A673 (cell line): ENCODE data around the gene AGAP1. TPM values are rescaled to one million over a fixed set of nuclear protein-coding genes. Genes with fewer than 3 reads are reported as not detected.

ENCODE experiments used
- BruUV-seq: library from RNA; stranded (reverse); fragments of 400-500 nt; replicated peaks from 2 replicates; lab custom pipeline; 2021; lab: Mats Ljungman, UMichigan
- CTCF ChIA-PET: fragments of 300-600 bp; sonication (Branson Sonifier 250); formaldehyde crosslinking; loops from one replicate; lab custom pipeline; 2022; ENCODE audit warnings: antibody characterized with exemption; lab: Charles Lee
- POLR2A ChIA-PET: fragments of 300-600 bp; sonication (Branson Sonifier 250); formaldehyde crosslinking; loops from one replicate; lab custom pipeline; 2022; ENCODE audit warnings: antibody characterized with exemption; ENCODE audit not compliant: low non-redundant PET; lab: Charles Lee
- DNase-seq: peaks from one replicate; pipeline ENCODE4 v3.0.0-alpha.2; 2015; ENCODE audit warnings: low spot score
- H3K27ac ChIP-seq: fragments of 200-600 bp; sonication (generic); 2 replicates; pipeline ENCODE4 v1.5.1; 2016; ENCODE audit warnings: mixed run types, low read depth, mild to moderate bottlenecking, mixed read lengths, antibody characterized with exemption, low read length; ENCODE audit not compliant: poor library complexity, severe bottlenecking
- H3K27me3 ChIP-seq: fragments of 200-600 bp; sonication (generic); replicated peaks from 2 replicates; pipeline ENCODE4 v1.6.1; 2017; ENCODE audit warnings: mixed run types, low read depth, mild to moderate bottlenecking, mixed read lengths, antibody characterized with exemption, low read length; ENCODE audit not compliant: insufficient read depth, poor library complexity
- H3K36me3 ChIP-seq: fragments of 200-600 bp; sonication (generic); 2 replicates; pipeline ENCODE4 v1.6.1; 2016; ENCODE audit warnings: mixed run types, mild to moderate bottlenecking, mixed read lengths, antibody characterized with exemption, low read length; ENCODE audit not compliant: insufficient read depth, poor library complexity, severe bottlenecking
- H3K4me1 ChIP-seq: fragments of 200-600 bp; sonication (generic); 2 replicates; pipeline ENCODE4 v1.6.1; 2017; ENCODE audit warnings: mixed run types, mild to moderate bottlenecking, mixed read lengths, antibody characterized with exemption, low read length; ENCODE audit not compliant: insufficient read depth, poor library complexity, severe bottlenecking
- H3K4me3 ChIP-seq: fragments of 200-600 bp; sonication (generic); 2 replicates; pipeline ENCODE4 v1.5.1; 2016; ENCODE audit warnings: low read depth, mixed run types, mild to moderate bottlenecking, mixed read lengths, low read length; ENCODE audit not compliant: poor library complexity, severe bottlenecking
- H3K9me3 ChIP-seq: fragments of 200-600 bp; sonication (generic); 2 replicates; pipeline ENCODE4 v1.6.1; 2016; ENCODE audit warnings: mixed run types, low read depth, mild to moderate bottlenecking, mixed read lengths, antibody characterized with exemption, low read length; ENCODE audit not compliant: poor library complexity, severe bottlenecking
- EZH2 ChIP-seq: fragments of 200-600 bp; sonication (generic); IDR thresholded peaks from 2 replicates; pipeline ENCODE4 v1.6.1; 2017; ENCODE audit warnings: borderline replicate concordance, low read depth, mild to moderate bottlenecking, mixed read lengths, antibody characterized with exemption, low read length; ENCODE audit not compliant: poor library complexity, severe bottlenecking
- intact Hi-C: fragments of 100-400 bp; cut with micrococcal nuclease; formaldehyde crosslinking; loops from one replicate; pipeline ENCODE4 v1.10.0; 2022; ENCODE audit not compliant: unreplicated experiment
- total RNA-seq: library from RNA; stranded (reverse); gene quantifications from 2 replicates; pipeline ENCODE4 v1.2.3, GENCODE V29; 2021
- TF ChIP-seq, protein P1 (sequence below): fragments of 300-800, 200-600 bp; sonication (generic); conservative IDR thresholded peaks from 2 replicates; pipeline ENCODE4 v1.5.1; 2017; ENCODE audit warnings: low read depth, mild to moderate bottlenecking, antibody characterized with exemption, low read length, moderate library complexity, mixed read lengths

The AGAP1 gene
- total RNA-seq, 1 experiment from 2014 or later: 25.3 TPM

DNA sequence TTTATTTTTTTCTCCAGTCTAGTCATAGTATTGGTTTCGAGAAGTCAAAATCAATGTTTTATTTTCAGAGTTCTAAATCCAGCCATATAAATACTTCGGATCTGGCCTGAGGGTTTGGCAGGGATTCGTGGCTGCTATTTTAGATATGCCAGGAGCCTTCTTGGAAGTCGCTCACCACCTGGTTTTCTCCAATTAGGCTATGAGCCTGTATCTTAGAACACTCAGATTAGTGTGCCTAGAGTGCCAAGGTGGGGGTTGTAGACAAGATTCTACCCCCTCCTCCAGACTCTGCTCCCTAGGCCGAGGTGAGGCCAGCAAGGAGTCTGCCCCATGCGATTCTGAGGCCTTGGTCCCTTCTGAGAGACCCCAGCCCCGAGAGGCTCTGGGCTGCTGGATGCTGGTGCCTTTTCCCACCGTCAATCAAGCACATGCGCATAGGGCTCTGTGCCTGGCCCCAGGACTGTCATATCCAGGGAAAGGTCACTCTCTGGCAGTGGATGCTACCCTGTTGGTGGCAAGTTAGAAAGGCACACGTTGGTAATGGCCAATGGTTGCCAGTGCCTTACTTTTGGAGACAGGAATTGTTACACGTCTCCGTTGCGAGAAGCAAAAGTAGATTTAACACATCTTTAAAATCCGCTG is 197.1 kb downstream of the AGAP1 start:
- ChIA-PET POLR2A (no interaction called here), CTCF (no interaction called here)
- no peaks in the 10 kb centered on the region for H3K9me3 ChIP-seq
- H3K4me1 ChIP-seq: peaks cover 9% of the 10 kb centered on the region
- no peak overlapping the region for H3K4me3 ChIP-seq
- TF ChIP-seq EZH2: no peak
- TF ChIP-seq, protein P1, sequence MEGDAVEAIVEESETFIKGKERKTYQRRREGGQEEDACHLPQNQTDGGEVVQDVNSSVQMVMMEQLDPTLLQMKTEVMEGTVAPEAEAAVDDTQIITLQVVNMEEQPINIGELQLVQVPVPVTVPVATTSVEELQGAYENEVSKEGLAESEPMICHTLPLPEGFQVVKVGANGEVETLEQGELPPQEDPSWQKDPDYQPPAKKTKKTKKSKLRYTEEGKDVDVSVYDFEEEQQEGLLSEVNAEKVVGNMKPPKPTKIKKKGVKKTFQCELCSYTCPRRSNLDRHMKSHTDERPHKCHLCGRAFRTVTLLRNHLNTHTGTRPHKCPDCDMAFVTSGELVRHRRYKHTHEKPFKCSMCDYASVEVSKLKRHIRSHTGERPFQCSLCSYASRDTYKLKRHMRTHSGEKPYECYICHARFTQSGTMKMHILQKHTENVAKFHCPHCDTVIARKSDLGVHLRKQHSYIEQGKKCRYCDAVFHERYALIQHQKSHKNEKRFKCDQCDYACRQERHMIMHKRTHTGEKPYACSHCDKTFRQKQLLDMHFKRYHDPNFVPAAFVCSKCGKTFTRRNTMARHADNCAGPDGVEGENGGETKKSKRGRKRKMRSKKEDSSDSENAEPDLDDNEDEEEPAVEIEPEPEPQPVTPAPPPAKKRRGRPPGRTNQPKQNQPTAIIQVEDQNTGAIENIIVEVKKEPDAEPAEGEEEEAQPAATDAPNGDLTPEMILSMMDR: no peak
- BruUV-seq: no TSS peak
- no peaks in the 10 kb centered on the region for H3K36me3 ChIP-seq
- intact Hi-C loops: no loop called here
- DNase-seq: no peak
- H3K27ac ChIP-seq: no peak overlapping the region
- no peaks in the 10 kb centered on the region for H3K27me3 ChIP-seq

DNA sequence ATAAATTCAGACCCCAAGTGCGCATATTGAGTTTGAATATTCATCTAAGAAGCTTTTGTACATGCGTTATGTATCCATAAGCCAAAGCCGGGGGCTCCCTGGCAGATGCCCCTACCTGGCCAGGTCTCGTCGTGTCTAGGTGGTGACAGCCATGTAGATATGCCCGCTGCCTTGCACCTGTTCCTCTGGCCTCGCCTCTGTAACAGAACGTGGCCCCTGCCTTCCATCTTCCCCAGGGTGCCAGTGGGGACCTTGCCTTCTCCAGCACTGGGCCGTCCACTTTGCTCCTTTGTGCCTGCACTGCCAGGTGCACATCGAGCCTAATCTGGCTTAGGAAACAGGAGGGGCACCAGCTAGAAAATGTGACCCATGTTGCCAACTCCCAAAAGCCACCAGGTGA is 198.2 kb downstream of the AGAP1 start:
- intact Hi-C loops: no loop called here
- no TSS peak for BruUV-seq
- ChIA-PET CTCF (no interaction called here), POLR2A (no interaction called here)
- H3K27ac ChIP-seq: no peak overlapping the region
- TF ChIP-seq, protein P1: no peak
- TF ChIP-seq EZH2: no peak
- H3K4me1 ChIP-seq: peaks cover 9% of the 10 kb centered on the region
- H3K36me3 ChIP-seq: no peaks in the 10 kb centered on the region
- no peaks in the 10 kb centered on the region for H3K27me3 ChIP-seq
- H3K4me3 ChIP-seq: no peak overlapping the region
- no peaks in the 10 kb centered on the region for H3K9me3 ChIP-seq
- no peak for DNase-seq

DNA sequence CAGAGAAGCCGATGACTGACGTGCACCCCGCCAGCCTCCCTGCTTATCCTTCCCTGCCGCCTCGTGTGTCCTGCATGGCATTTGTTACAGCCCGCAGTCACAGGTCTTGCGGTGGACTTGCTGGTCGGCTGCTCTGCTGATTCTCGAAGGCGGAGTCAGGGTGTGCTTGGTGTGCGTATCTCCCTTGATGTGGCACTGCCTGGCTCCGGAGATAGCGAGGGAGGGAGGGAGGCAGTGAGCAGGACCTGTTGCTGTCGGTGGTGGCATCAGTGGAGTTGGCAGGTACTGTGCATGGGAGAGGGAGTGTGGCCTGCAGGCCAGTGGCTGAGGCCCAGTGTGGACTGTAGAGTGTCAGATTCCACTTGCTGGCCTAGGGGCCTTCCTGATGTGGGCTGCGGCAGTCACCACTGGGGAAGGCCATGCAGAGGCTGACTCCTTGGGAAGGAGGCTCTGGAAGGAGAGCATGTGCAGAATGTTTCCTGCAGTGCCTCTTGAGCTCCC is 198.9 kb downstream of the AGAP1 start:
- BruUV-seq: no TSS peak
- H3K27ac ChIP-seq: no peak overlapping the region
- TF ChIP-seq, protein P1: no peak
- TF ChIP-seq EZH2: no peak
- intact Hi-C loops: no loop called here
- no peak overlapping the region for H3K4me3 ChIP-seq
- ChIA-PET CTCF (no interaction called here), POLR2A (no interaction called here)
- peaks cover 13% of the 10 kb centered on the region for H3K4me1 ChIP-seq
- no peaks in the 10 kb centered on the region for H3K9me3 ChIP-seq
- DNase-seq: no peak
- no peaks in the 10 kb centered on the region for H3K27me3 ChIP-seq
- no peaks in the 10 kb centered on the region for H3K36me3 ChIP-seq
